RWPE2 (cell line): ENCODE measurements around the gene TWNK.

Experiments used
- ATAC-seq: fragments of 200-7000 bp; cut with Tn5 transposase; 3 replicates; pipeline ENCODE4 v1.9.1; 2021; ENCODE audit warnings: low read depth
- DNase-seq: peaks from one replicate; pipeline ENCODE4 v3.0.0-alpha.2; 2020; ENCODE audit warnings: low spot score
- H3K27ac ChIP-seq: fragments of 450-650 bp; 2 replicates; pipeline ENCODE4 v1.5.1; 2017; ENCODE audit warnings: mild to moderate bottlenecking; ENCODE audit not compliant: poor library complexity, severe bottlenecking
- H3K27me3 ChIP-seq: fragments of 250-450 bp; sonication (Bioruptor Pico); 2 replicates; pipeline ENCODE4 v1.5.1; 2021; ENCODE audit warnings: mild to moderate bottlenecking, moderate library complexity; ENCODE audit not compliant: insufficient read depth, poor library complexity, severe bottlenecking
- H3K36me3 ChIP-seq: fragments of 250-450 bp; sonication (Bioruptor Pico); 2 replicates; pipeline ENCODE4 v1.5.1; 2020; ENCODE audit warnings: low read depth, mild to moderate bottlenecking, moderate library complexity
- H3K4me1 ChIP-seq: fragments of 250-450 bp; sonication (Bioruptor Pico); 2 replicates; pipeline ENCODE4 v1.5.1; 2021; ENCODE audit warnings: mild to moderate bottlenecking, moderate library complexity; ENCODE audit not compliant: insufficient read depth, poor library complexity, severe bottlenecking
- H3K4me3 ChIP-seq: fragments of 250-450 bp; sonication (Bioruptor Pico); 2 replicates; pipeline ENCODE4 v1.5.1; 2021; ENCODE audit warnings: mild to moderate bottlenecking, moderate library complexity; ENCODE audit not compliant: severe bottlenecking
- H3K9me3 ChIP-seq: fragments of 250-450 bp; sonication (Bioruptor Pico); 2 replicates; pipeline ENCODE4 v1.5.1; 2021; ENCODE audit warnings: mild to moderate bottlenecking, moderate library complexity; ENCODE audit not compliant: severe bottlenecking
- CTCF ChIP-seq: fragments of 450-650 bp; IDR thresholded peaks from one replicate; pipeline ENCODE4 v1.5.1; 2017; ENCODE audit warnings: mild to moderate bottlenecking, moderate library complexity; ENCODE audit not compliant: poor library complexity, severe bottlenecking

TWNK gene

DNA sequence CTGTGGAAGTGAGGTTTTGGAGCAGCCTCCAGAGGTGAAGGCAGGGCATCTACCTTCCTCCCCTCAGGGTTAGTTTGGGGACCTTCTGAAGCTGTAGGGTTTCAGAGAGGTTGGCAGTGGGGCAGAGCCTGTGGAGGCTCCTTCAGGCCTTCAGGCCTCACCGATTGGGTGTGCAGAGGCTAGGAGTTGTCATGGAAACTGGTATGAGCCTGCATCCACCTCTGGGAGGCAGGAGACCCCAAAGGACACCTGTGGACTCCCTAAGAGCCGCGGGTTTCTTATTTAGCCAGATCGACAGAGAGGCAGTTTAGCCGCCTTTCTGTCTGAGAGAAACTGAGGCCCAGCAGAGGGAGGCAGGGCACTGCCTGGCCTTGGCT, 14.3 kb downstream of the TWNK start:
- no peaks in the 10 kb centered on the region for H3K27me3 ChIP-seq
- H3K4me1 ChIP-seq = peaks cover 8% of the 10 kb centered on the region
- H3K27ac ChIP-seq = peak overlapping the region; percentile 91
- H3K4me3 ChIP-seq = no peak overlapping the region
- DNase-seq (no peak), ATAC-seq (no peak)
- TF ChIP-seq CTCF = no peak
- H3K9me3 ChIP-seq = no peaks in the 10 kb centered on the region
- peaks cover 38% of the 10 kb centered on the region for H3K36me3 ChIP-seq

GRCh38 chr10:101002456-101002855, 15.1 kb downstream of the TWNK start:
- no peak for TF ChIP-seq CTCF
- Histone ChIP-seq H3K9me3 (no peaks in the 10 kb centered on the region), H3K27me3 (no peaks in the 10 kb centered on the region), H3K27ac (no peak overlapping the region), H3K4me3 (no peak overlapping the region), H3K36me3 (peaks cover 39% of the 10 kb centered on the region), H3K4me1 (peaks cover 8% of the 10 kb centered on the region)
- DNase-seq (no peak), ATAC-seq (no peak)

GRCh38 chr10:101003639-101004206, 16.4 kb downstream of the TWNK start:
- peaks cover 39% of the 10 kb centered on the region for H3K36me3 ChIP-seq

DNA sequence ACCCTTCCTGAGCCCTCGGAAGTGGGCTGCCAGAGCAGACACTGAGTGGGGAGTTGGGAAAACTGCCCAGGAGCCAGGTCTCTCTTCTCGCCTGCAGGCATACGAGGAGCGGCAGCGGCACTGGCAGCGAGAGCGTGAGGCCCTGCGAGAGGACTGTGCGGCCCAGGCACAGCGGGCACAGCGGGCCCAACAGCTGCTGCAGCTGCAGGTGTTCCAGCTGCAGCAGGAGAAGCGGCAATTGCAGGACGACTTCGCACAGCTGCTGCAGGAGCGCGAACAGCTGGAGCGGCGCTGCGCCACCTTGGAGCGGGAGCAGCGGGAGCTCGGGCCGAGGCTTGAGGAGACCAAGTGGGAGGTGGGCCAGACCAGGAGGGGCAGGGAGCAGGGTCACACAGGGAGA, 18.0 kb downstream of the TWNK start:
- no peak for TF ChIP-seq CTCF
- Histone ChIP-seq H3K4me3 (no peak overlapping the region), H3K27me3 (no peaks in the 10 kb centered on the region), H3K4me1 (peaks cover 8% of the 10 kb centered on the region), H3K27ac (no peak overlapping the region), H3K36me3 (peaks cover 39% of the 10 kb centered on the region), H3K9me3 (no peaks in the 10 kb centered on the region)
- ATAC-seq (no peak), DNase-seq (no peak)

More at GRCh38 chr10:101003639-101004206, 16.4 kb downstream of the TWNK start:
- peaks cover 8% of the 10 kb centered on the region for H3K4me1 ChIP-seq
- DNase-seq (no peak), ATAC-seq (no peak)
- no peaks in the 10 kb centered on the region for H3K27me3 ChIP-seq
- no peak for TF ChIP-seq CTCF
- H3K27ac ChIP-seq = no peak overlapping the region
- no peak overlapping the region for H3K4me3 ChIP-seq
- H3K9me3 ChIP-seq = no peaks in the 10 kb centered on the region

GRCh38 chr10:101005869-101006567, 18.7 kb downstream of the TWNK start:
- no peak overlapping the region for H3K4me3 ChIP-seq
- no peak for TF ChIP-seq CTCF
- H3K27ac ChIP-seq = no peak overlapping the region
- no peaks in the 10 kb centered on the region for H3K27me3 ChIP-seq
- peaks cover 39% of the 10 kb centered on the region for H3K36me3 ChIP-seq
- DNase-seq (no peak), ATAC-seq (no peak)
- H3K4me1 ChIP-seq = peaks cover 5% of the 10 kb centered on the region
- H3K9me3 ChIP-seq = no peaks in the 10 kb centered on the region
